Stimulated activated naive CD8-positive, alpha-beta T cell treated with anti-CD3 and anti-CD28 coated beads, Interleukin-15, Interleukin-2, amounts not matched to agents 100 ng/mL and 50 ng/mL, for 24 hours (primary cell): ENCODE data around the gene EIF5A.

ENCODE experiments used
- H3K27ac Mint-ChIP-seq: one replicate; pipeline ENCODE4 v1.8.0; 2021; ENCODE audit warnings: mild to moderate bottlenecking, mixed read lengths
- H3K27me3 Mint-ChIP-seq: one replicate; pipeline ENCODE4 v1.8.0; 2021; ENCODE audit warnings: mixed read lengths
- H3K36me3 Mint-ChIP-seq: one replicate; pipeline ENCODE4 v1.8.0; 2021; ENCODE audit warnings: low read depth, mixed read lengths
- H3K4me1 Mint-ChIP-seq: one replicate; pipeline ENCODE4 v1.8.0; 2021; ENCODE audit warnings: low read depth, mixed read lengths
- H3K4me3 Mint-ChIP-seq: one replicate; pipeline ENCODE4 v1.8.0; 2021; ENCODE audit warnings: mild to moderate bottlenecking, mixed read lengths
- H3K9me3 Mint-ChIP-seq: one replicate; pipeline ENCODE4 v1.8.0; 2021; ENCODE audit warnings: mixed read lengths

EIF5A gene

GRCh38 chr17:7306911-7307685, at the start of gene EIF5A:
EIF5A (plus strand) TSS chr17:7307628; CDS start chr17:7309636, 2,008 bp downstream.
- Mint-ChIP-seq H3K9me3 (no peaks in the 10 kb centered on the region), H3K36me3 (peaks cover 43% of the 10 kb centered on the region), H3K27ac (peak within 1 kb of the TSS; percentile 100), H3K27me3 (peaks cover under 1% of the 10 kb centered on the region), H3K4me1 (peaks cover 45% of the 10 kb centered on the region), H3K4me3 (peak within 1 kb of the TSS; percentile 98)

- no peak overlapping the region for H3K27ac Mint-ChIP-seq
- H3K9me3 Mint-ChIP-seq: no peaks in the 10 kb centered on the region
- H3K4me3 Mint-ChIP-seq: no peak overlapping the region
- peaks cover 14% of the 10 kb centered on the region for H3K27me3 Mint-ChIP-seq
- peaks cover 46% of the 10 kb centered on the region for H3K4me1 Mint-ChIP-seq
- H3K36me3 Mint-ChIP-seq: peaks cover 36% of the 10 kb centered on the region
Measured at GRCh38 chr17:7258731-7259554, 48.5 kb upstream of the EIF5A start.

GRCh38 chr17:7259555-7259889, 47.9 kb upstream of the EIF5A start:
- peaks cover 30% of the 10 kb centered on the region for H3K36me3 Mint-ChIP-seq
- H3K9me3 Mint-ChIP-seq: no peaks in the 10 kb centered on the region
- no peak overlapping the region for H3K4me3 Mint-ChIP-seq
- no peak overlapping the region for H3K27ac Mint-ChIP-seq
- peaks cover 46% of the 10 kb centered on the region for H3K4me1 Mint-ChIP-seq
- peaks cover 16% of the 10 kb centered on the region for H3K27me3 Mint-ChIP-seq

- H3K36me3 Mint-ChIP-seq: peaks cover 24% of the 10 kb centered on the region
- no peaks in the 10 kb centered on the region for H3K9me3 Mint-ChIP-seq
- peaks cover 16% of the 10 kb centered on the region for H3K27me3 Mint-ChIP-seq
- peaks cover 41% of the 10 kb centered on the region for H3K4me1 Mint-ChIP-seq
- H3K4me3 Mint-ChIP-seq: no peak overlapping the region
- H3K27ac Mint-ChIP-seq: no peak overlapping the region
Measured at GRCh38 chr17:7260151-7260550, 47.3 kb upstream of the EIF5A start.

GRCh38 chr17:7260651-7261378, 46.6 kb upstream of the EIF5A start:
- H3K36me3 Mint-ChIP-seq: peaks cover 24% of the 10 kb centered on the region
- peak overlapping the region; percentile 41 for H3K4me3 Mint-ChIP-seq
- H3K4me1 Mint-ChIP-seq: peaks cover 41% of the 10 kb centered on the region
- no peak overlapping the region for H3K27ac Mint-ChIP-seq
- H3K9me3 Mint-ChIP-seq: no peaks in the 10 kb centered on the region
- peaks cover 16% of the 10 kb centered on the region for H3K27me3 Mint-ChIP-seq

GRCh38 chr17:7261379-7262191, 45.8 kb upstream of the EIF5A start:
- H3K4me3 Mint-ChIP-seq: peak overlapping the region; percentile 65
- peaks cover 36% of the 10 kb centered on the region for H3K4me1 Mint-ChIP-seq
- peaks cover 16% of the 10 kb centered on the region for H3K27me3 Mint-ChIP-seq
- peaks cover 20% of the 10 kb centered on the region for H3K36me3 Mint-ChIP-seq
- no peaks in the 10 kb centered on the region for H3K9me3 Mint-ChIP-seq
- peak overlapping the region; percentile 71 for H3K27ac Mint-ChIP-seq

- peak within 1 kb of the TSS; percentile 71 for H3K27ac Mint-ChIP-seq
- H3K36me3 Mint-ChIP-seq: peaks cover 13% of the 10 kb centered on the region
- H3K9me3 Mint-ChIP-seq: no peaks in the 10 kb centered on the region
- H3K4me1 Mint-ChIP-seq: peaks cover 33% of the 10 kb centered on the region
- H3K27me3 Mint-ChIP-seq: peaks cover 19% of the 10 kb centered on the region
- H3K4me3 Mint-ChIP-seq: peak within 1 kb of the TSS; percentile 67
Measured at GRCh38 chr17:7262192-7262934, 45.1 kb upstream of the EIF5A start, which contains the start of gene CLDN7. CLDN7 (minus strand) TSS chr17:7262478; CDS start chr17:7262043, 435 bp downstream.

- Mint-ChIP-seq H3K4me1 (peaks cover 33% of the 10 kb centered on the region), H3K4me3 (peak overlapping the region; percentile 67), H3K9me3 (no peaks in the 10 kb centered on the region), H3K36me3 (peaks cover 11% of the 10 kb centered on the region), H3K27me3 (peaks cover 19% of the 10 kb centered on the region), H3K27ac (peak overlapping the region; percentile 49)
Measured at GRCh38 chr17:7262935-7263800, 44.3 kb upstream of the EIF5A start.

GRCh38 chr17:7263801-7264078, 43.7 kb upstream of the EIF5A start:
- H3K9me3 Mint-ChIP-seq: no peaks in the 10 kb centered on the region
- H3K27me3 Mint-ChIP-seq: peaks cover 19% of the 10 kb centered on the region
- H3K36me3 Mint-ChIP-seq: peaks cover 8% of the 10 kb centered on the region
- H3K4me3 Mint-ChIP-seq: no peak overlapping the region
- H3K4me1 Mint-ChIP-seq: peaks cover 33% of the 10 kb centered on the region
- H3K27ac Mint-ChIP-seq: no peak overlapping the region

- Mint-ChIP-seq H3K27ac (no peak overlapping the region), H3K27me3 (peaks cover 23% of the 10 kb centered on the region), H3K9me3 (no peaks in the 10 kb centered on the region), H3K36me3 (no peaks in the 10 kb centered on the region), H3K4me1 (peaks cover 23% of the 10 kb centered on the region), H3K4me3 (no peak overlapping the region)
Measured at GRCh38 chr17:7266784-7267183, 40.6 kb upstream of the EIF5A start.

GRCh38 chr17:7279448-7279847, 28.0 kb upstream of the EIF5A start:
- no peak overlapping the region for H3K4me3 Mint-ChIP-seq
- H3K9me3 Mint-ChIP-seq: no peaks in the 10 kb centered on the region
- peaks cover 23% of the 10 kb centered on the region for H3K4me1 Mint-ChIP-seq
- H3K27me3 Mint-ChIP-seq: peaks cover 16% of the 10 kb centered on the region
- H3K36me3 Mint-ChIP-seq: no peaks in the 10 kb centered on the region
- no peak overlapping the region for H3K27ac Mint-ChIP-seq

GRCh38 chr17:7280519-7281073, 26.8 kb upstream of the EIF5A start:
- Mint-ChIP-seq H3K27ac (peak overlapping the region; percentile 85), H3K36me3 (no peaks in the 10 kb centered on the region), H3K27me3 (peaks cover 16% of the 10 kb centered on the region), H3K9me3 (no peaks in the 10 kb centered on the region), H3K4me3 (peak overlapping the region; percentile 77), H3K4me1 (peaks cover 23% of the 10 kb centered on the region)
